HepG2 (cell line): ENCODE measurements around the gene WDR54. TPM values are rescaled to one million over a fixed set of nuclear protein-coding genes. Genes with fewer than 3 reads are reported as not detected.

ENCODE experiments used
- ATAC-seq: fragments of 200-7000 bp; cut with Tn5 transposase; 3 replicates; pipeline ENCODE4 v1.9.1; 2020; ENCODE audit warnings: mild to moderate bottlenecking, moderate library complexity
- BruUV-seq: library from RNA; stranded (reverse); fragments of 400-500 nt; replicated peaks from 2 replicates; lab custom pipeline; 2021; lab: Mats Ljungman, UMichigan
- CTCF ChIA-PET: fragments of 300-600 bp; formaldehyde crosslinking; extraction: SDS; loops from one replicate; lab custom pipeline; 2021; ENCODE audit warnings: low total read pairs, inconsistent platforms, low intra/inter-chr PET ratio; lab: Yijun Ruan, JAX
- POLR2A ChIA-PET: fragments of 350-600 bp; sonication (Branson Sonifier 250); formaldehyde crosslinking; loops from one replicate; lab custom pipeline; 2020; ENCODE audit warnings: antibody characterized with exemption, inconsistent platforms; lab: Yijun Ruan, JAX
- DNase-seq: peaks from one replicate; pipeline ENCODE4 v3.0.0-alpha.2; 2015; ENCODE audit warnings: low spot score
- FAIRE-seq: peaks from 3 replicates; lab custom pipeline; 2011; peaks lifted over from hg19 to GRCh38; lab: Jason Lieb, UNC
- H2AFZ ChIP-seq: one replicate; pipeline ENCODE4 v1.6.1; 2011; ENCODE audit warnings: low read length, inconsistent platforms
- H3K27ac ChIP-seq: fragments of 300-600 bp; 3 replicates; pipeline ENCODE4 v1.8.0; 2011; ENCODE audit warnings: mixed run types, mild to moderate bottlenecking, mixed read lengths, low read length, inconsistent platforms; ENCODE audit not compliant: insufficient read depth; ENCODE audit errors: extremely low read length
- H3K27me3 ChIP-seq, 2 experiments: fragments of 200-600 bp in 1 of 2; 2 replicates in 1 of 2; 3 replicates in 1 of 2; pipeline versions ENCODE4 v1.6.0 to v1.8.0; 2011; ENCODE audit warnings: low read length in 2 of 2, mild to moderate bottlenecking in 2 of 2, moderate library complexity in 2 of 2, inconsistent platforms in 1 of 2; ENCODE audit not compliant: insufficient read depth in 2 of 2, control insufficient read depth in 1 of 2
- H3K36me3 ChIP-seq, 2 experiments: fragments of 200-600 bp in 1 of 2; replicated peaks in 1 of 2; 2 replicates in 1 of 2; 3 replicates in 1 of 2; pipeline versions ENCODE4 v1.5.1 to v1.8.0; 2011; ENCODE audit warnings: low read length in 2 of 2, inconsistent platforms in 1 of 2; ENCODE audit not compliant: insufficient read depth in 2 of 2, control insufficient read depth in 1 of 2
- H3K4me1 ChIP-seq: 2 replicates; pipeline ENCODE4 v1.5.1; 2012; ENCODE audit warnings: low read length, inconsistent platforms; ENCODE audit not compliant: insufficient read depth
- H3K4me2 ChIP-seq: 2 replicates; pipeline ENCODE4 v1.6.0; 2011; ENCODE audit warnings: low read depth, low read length, inconsistent platforms
- H3K4me3 ChIP-seq, 3 experiments: fragments of 200-600 bp in 1 of 3; sonication (generic), shearing (Covaris generic) in 1 of 3; replicated peaks in 1 of 3; 2 replicates each; pipeline ENCODE4 v1.5.1; 2011 to 2016; ENCODE audit warnings: low read length in 3 of 3, inconsistent platforms in 2 of 3, low read depth in 2 of 3, mild to moderate bottlenecking in 2 of 3, control low read depth in 1 of 3, mixed read lengths in 1 of 3; ENCODE audit not compliant: insufficient read depth in 1 of 3
- H3K79me2 ChIP-seq: one replicate; pipeline ENCODE4 v1.6.1; 2011; ENCODE audit warnings: low read length, inconsistent platforms; ENCODE audit not compliant: insufficient read depth
- H3K9ac ChIP-seq: 2 replicates; pipeline ENCODE4 v1.6.0; 2011; ENCODE audit warnings: mild to moderate bottlenecking, low read depth, low read length, inconsistent platforms; ENCODE audit not compliant: insufficient read depth
- H3K9me3 ChIP-seq: 2 replicates; pipeline ENCODE4 v1.5.1; 2012; ENCODE audit warnings: mild to moderate bottlenecking, low read length
- H4K20me1 ChIP-seq: 2 replicates; pipeline ENCODE4 v1.6.0; 2011; ENCODE audit warnings: inconsistent platforms, mild to moderate bottlenecking, low read length, moderate library complexity; ENCODE audit not compliant: insufficient read depth
- BORCS8-MEF2B ChIP-seq: sonication (generic); formaldehyde crosslinking; IDR thresholded peaks from 2 replicates; pipeline ENCODE4 v1.8.0; 2022; ENCODE audit warnings: mild to moderate bottlenecking, missing genetic modification reagents
- PBX2 ChIP-seq: IDR thresholded peaks from 2 replicates; pipeline ENCODE4 v1.6.1; 2016; ENCODE audit warnings: control low read depth
- SUZ12 ChIP-seq: fragments of 150-350 bp; IDR thresholded peaks from 2 replicates; pipeline ENCODE4 v1.6.1; 2014; ENCODE audit warnings: low read depth, low read length
- TCF7L2 ChIP-seq: IDR thresholded peaks from 2 replicates; pipeline ENCODE4 v1.6.1; 2011; ENCODE audit warnings: mild to moderate bottlenecking, low read depth, low read length, moderate library complexity
- ZNF501 ChIP-seq: sonication (generic); formaldehyde crosslinking; IDR thresholded peaks from 2 replicates; pipeline ENCODE4 v1.5.1; 2020; ENCODE audit warnings: mild to moderate bottlenecking, moderate library complexity, missing genetic modification reagents
- ZNF710 ChIP-seq: sonication (generic); formaldehyde crosslinking; IDR thresholded peaks from 2 replicates; pipeline ENCODE4 v1.5.0; 2020; ENCODE audit warnings: mild to moderate bottlenecking, missing genetic modification reagents, borderline replicate concordance
- ZNF720 ChIP-seq: sonication (generic); formaldehyde crosslinking; IDR thresholded peaks from 2 replicates; pipeline ENCODE4 v1.4.0; 2020; ENCODE audit warnings: missing genetic modification reagents
- ZSCAN5A ChIP-seq: sonication (generic); formaldehyde crosslinking; IDR thresholded peaks from 2 replicates; pipeline ENCODE4 v1.8.0; 2022; ENCODE audit warnings: mild to moderate bottlenecking, missing genetic modification reagents, borderline replicate concordance
- WGBS: methylation state at CpG from one replicate; pipeline ENCODE4 v1.1.6; 2017; ENCODE audit warnings: low lambda C conversion rate; 5-methylcytosine and 5-hydroxymethylcytosine counted together
- in situ Hi-C: cut with HindIII; loops from 2 replicates; pipeline ENCODE4 v1.10.0; 2017; ENCODE audit warnings: low pct_unique_long_range_greater_than_20kb; ENCODE audit not compliant: extremely low pct_ligation_motif_present
- intact Hi-C: fragments of 100-400 bp; cut with micrococcal nuclease; formaldehyde crosslinking; loops from one replicate; pipeline ENCODE4 v1.10.0; 2022; ENCODE audit not compliant: unreplicated experiment
- polyA plus RNA-seq, 8 experiments: library from polyadenylated mRNA; depleted of rRNA in 3 of 8; stranded (reverse) in 7 of 8; unstranded in 1 of 8; fragments of >200 nt; fragmentation: Illumina TruSeq in 4 of 8; extraction: Trizol in 4 of 8; gene quantifications; 2 replicates each; pipeline versions ENCODE4 v1.2.1 to v1.2.3, GENCODE V29; 2011 to 2016; ENCODE audit warnings: low read depth in 4 of 8, missing spikeins in 1 of 8, mixed read lengths in 1 of 8; ENCODE audit not compliant: insufficient read depth in 1 of 8
- total RNA-seq, 5 experiments: library from RNA; depleted of rRNA; stranded (reverse); fragments of >200 nt; fragmentation: Illumina TruSeq; extraction: Trizol; gene quantifications; 2 replicates each; pipeline ENCODE4 v1.2.3, GENCODE V29; 2016; ENCODE audit warnings: low read depth in 1 of 5

WDR54 gene
- total and polyA plus RNA-seq, 2 of the 13 experiments (the other 11 are each of a cell fraction or from before 2014, with no cell fraction given) = 2.0 to 17.3 TPM

GRCh38 chr2:74401891-74402290 is 19.6 kb upstream of the WDR54 start:
- Histone ChIP-seq H3K4me1 (0 out of 2 replicates have a peak, but pooled peaks cover 6% of the 10 kb centered on the region), H3K27me3 (no peaks in the 10 kb centered on the region; a peak in 1 of 5 replicates), H4K20me1 (no peaks in the 10 kb centered on the region), H3K9me3 (no peaks in the 10 kb centered on the region), H3K4me2 (no peak overlapping the region), H3K4me3 (no peak overlapping the region), H3K9ac (no peak overlapping the region), H2AFZ (no peak overlapping the region), H3K36me3 (no peaks in the 10 kb centered on the region), H3K79me2 (no peaks in the 10 kb centered on the region), H3K27ac (no peak overlapping the region)
- TF ChIP-seq PBX2 (CRISPR knock-in tag) (no peak), SUZ12 (no peak), TCF7L2 (no peak), ZNF720 (no peak), ZSCAN5A (no peak), ZNF710 (CRISPR knock-in tag) (no peak), BORCS8-MEF2B (no peak), ZNF501 (no peak)
- in situ Hi-C loops (no loop called here), intact Hi-C loops (no loop called here)
- BruUV-seq = no TSS peak
- ChIA-PET POLR2A (interaction anchor here (1.2 kb wide), 1 partner anchor 11 kb away, joined by 4 read pairs; no protein-coding TSS in a partner anchor), CTCF (interaction anchor here (1.9 kb wide), 1 partner anchor 10 kb away, joined by 4 read pairs; no protein-coding TSS in a partner anchor)
- FAIRE-seq = no peak
- no peak for ATAC-seq
- 4% methylated on average over 2 of the region's 2 CpGs for WGBS
- DNase-seq = no peak
